Hepatocyte (in vitro differentiated cells): ENCODE data around the gene NR2E1. TPM values are rescaled to one million over a fixed set of nuclear protein-coding genes. Genes with fewer than 3 reads are reported as not detected.

ENCODE experiments used
- DNase-seq: peaks from one replicate; pipeline ENCODE4 v3.0.0-alpha.2; 2016; ENCODE audit warnings: low spot score
- H2AFZ ChIP-seq: fragments of 200-600 bp; sonication (generic); 2 replicates; pipeline ENCODE4 v1.6.0; 2016; ENCODE audit warnings: antibody characterized with exemption, mild to moderate bottlenecking
- H3K27ac ChIP-seq: fragments of 200-600 bp; sonication (generic); 2 replicates; pipeline ENCODE4 v1.5.1; 2016; ENCODE audit warnings: mild to moderate bottlenecking
- H3K27me3 ChIP-seq: fragments of 200-600 bp; sonication (generic); 2 replicates; pipeline ENCODE4 v1.6.1; 2016
- H3K36me3 ChIP-seq: fragments of 200-600 bp; sonication (generic); replicated peaks from 2 replicates; pipeline ENCODE4 v1.5.1; 2016; ENCODE audit warnings: low read depth; ENCODE audit not compliant: insufficient read depth
- H3K4me1 ChIP-seq: fragments of 200-600 bp; sonication (generic); 2 replicates; pipeline ENCODE4 v1.5.1; 2016; ENCODE audit warnings: mild to moderate bottlenecking, moderate library complexity; ENCODE audit not compliant: insufficient read depth
- H3K4me2 ChIP-seq: fragments of 200-600 bp; sonication (generic); 2 replicates; pipeline ENCODE4 v1.6.0; 2016
- H3K4me3 ChIP-seq: fragments of 200-600 bp; sonication (generic); 2 replicates; pipeline ENCODE4 v1.5.1; 2016; ENCODE audit warnings: mild to moderate bottlenecking
- H3K79me2 ChIP-seq: fragments of 200-600 bp; sonication (generic); 2 replicates; pipeline ENCODE4 v1.6.0; 2017; ENCODE audit warnings: mild to moderate bottlenecking
- H3K9me2 ChIP-seq: fragments of 200-600 bp; sonication (generic); replicated peaks from 2 replicates; pipeline ENCODE4 v1.6.0; 2017; ENCODE audit warnings: mild to moderate bottlenecking; ENCODE audit not compliant: insufficient read depth
- H3K9me3 ChIP-seq: fragments of 200-600 bp; sonication (generic); 2 replicates; pipeline ENCODE4 v1.5.1; 2016; ENCODE audit warnings: low read depth, mild to moderate bottlenecking
- H4K20me1 ChIP-seq: fragments of 200-600 bp; sonication (generic); 2 replicates; pipeline ENCODE4 v1.6.0; 2016; ENCODE audit warnings: mild to moderate bottlenecking; ENCODE audit not compliant: insufficient read depth, poor library complexity, severe bottlenecking
- CTCF ChIP-seq: fragments of 200-600 bp; sonication (generic); IDR thresholded peaks from 2 replicates; pipeline ENCODE4 v1.5.1; 2016; ENCODE audit warnings: antibody characterized with exemption, mild to moderate bottlenecking; ENCODE audit not compliant: poor library complexity
- EZH2 ChIP-seq: fragments of 200-600 bp; sonication (generic); IDR thresholded peaks from 2 replicates; pipeline ENCODE4 v1.6.1; 2016; ENCODE audit warnings: antibody characterized with exemption, mild to moderate bottlenecking, borderline replicate concordance
- EZH2phosphoT487 ChIP-seq: fragments of 200-600 bp; sonication (generic); IDR thresholded peaks from one replicate; pipeline ENCODE4 v1.6.1; 2018; ENCODE audit warnings: antibody characterized with exemption, mild to moderate bottlenecking, low read depth, moderate library complexity; ENCODE audit not compliant: unreplicated experiment, severe bottlenecking
- WGBS: methylation state at CpG from one replicate; pipeline ENCODE4 v1.1.6; 2016; ENCODE audit warnings: low lambda C conversion rate; ENCODE audit errors: missing lambda C conversion rate; 5-methylcytosine and 5-hydroxymethylcytosine counted together
- polyA plus RNA-seq: library from polyadenylated mRNA; unstranded; fragments of >200 nt; fragmentation: Nextera tagmentation; extraction: Ambion mirVana; gene quantifications from 2 replicates; pipeline ENCODE4 v1.2.1, GENCODE V29; 2016
- total RNA-seq: library from RNA; depleted of rRNA; stranded (reverse); fragments of >200 nt; gene quantifications from 2 replicates; pipeline ENCODE4 v1.2.3, GENCODE V29; 2014

NR2E1 gene
- total and polyA plus RNA-seq, 2 experiments from 2014 or later: not detected

- peak overlapping the region; percentile 74 for H2AFZ ChIP-seq
Observed at GRCh38 chr6:108118359-108118724, 47.5 kb upstream of the NR2E1 start.

GRCh38 chr6:108118810-108119768 lies 46.7 kb upstream of the NR2E1 start:
- peak overlapping the region; percentile 60 for H3K4me3 ChIP-seq
- H3K27ac ChIP-seq: no peak overlapping the region
- peaks cover 97% of the 10 kb centered on the region for H3K27me3 ChIP-seq

More at GRCh38 chr6:108118359-108118724, 47.5 kb upstream of the NR2E1 start:
- Histone ChIP-seq H3K9me2 (no peaks in the 10 kb centered on the region), H3K4me1 (peaks cover 35% of the 10 kb centered on the region), H3K27ac (no peak overlapping the region), H3K9me3 (no peaks in the 10 kb centered on the region), H3K27me3 (peaks cover 93% of the 10 kb centered on the region), H3K4me2 (peak overlapping the region; percentile 100), H3K36me3 (no peaks in the 10 kb centered on the region), H4K20me1 (no peaks in the 10 kb centered on the region), H3K4me3 (no peak overlapping the region), H3K79me2 (no peaks in the 10 kb centered on the region)
- 5% methylated on average over 21 of the region's 45 CpGs for WGBS
- no peak for TF ChIP-seq CTCF
- TF ChIP-seq EZH2: no peak
- no peak for TF ChIP-seq EZH2phosphoT487
- no peak for DNase-seq

GRCh38 chr6:108119769-108120141 lies 46.1 kb upstream of the NR2E1 start:
- Histone ChIP-seq H3K4me1 (peaks cover 28% of the 10 kb centered on the region), H3K79me2 (no peaks in the 10 kb centered on the region), H4K20me1 (no peaks in the 10 kb centered on the region), H3K4me2 (peak overlapping the region; percentile 100), H3K4me3 (no peak overlapping the region), H2AFZ (no peak overlapping the region), H3K36me3 (no peaks in the 10 kb centered on the region), H3K9me3 (no peaks in the 10 kb centered on the region), H3K9me2 (no peaks in the 10 kb centered on the region), H3K27ac (no peak overlapping the region), H3K27me3 (peaks cover 97% of the 10 kb centered on the region)
- TF ChIP-seq CTCF (no peak), EZH2phosphoT487 (peak; percentile 56)
- no peak for DNase-seq
- WGBS: 15% methylated on average over 24 of the region's 24 CpGs

More at GRCh38 chr6:108118810-108119768, 46.7 kb upstream of the NR2E1 start:
- Histone ChIP-seq H3K4me1 (peaks cover 30% of the 10 kb centered on the region), H3K4me2 (peak overlapping the region; percentile 100), H3K36me3 (no peaks in the 10 kb centered on the region), H3K79me2 (no peaks in the 10 kb centered on the region), H3K9me3 (no peaks in the 10 kb centered on the region), H3K9me2 (no peaks in the 10 kb centered on the region), H2AFZ (peak overlapping the region; percentile 3), H4K20me1 (no peaks in the 10 kb centered on the region)
- WGBS: 4% methylated on average over 58 of the region's 67 CpGs
- no peak for DNase-seq
- TF ChIP-seq EZH2phosphoT487: peak; percentile 73
- TF ChIP-seq CTCF: no peak
- peak; percentile 97 for TF ChIP-seq EZH2
